C4-2B (cell line): ENCODE measurements around the gene VSIG8.
A peak's percentile ranks its signal among the peaks of the same experiment; 100 is the strongest.
"Not testable (repeated sequence)": the region's sequence is repeated elsewhere in the genome, so short reads cannot be mapped to it uniquely, and the experiment has no call there.

Experiments
- H3K27ac ChIP-seq: fragments of 450-650 bp; 2 replicates; pipeline ENCODE4 v1.5.1; 2017
- ZFX ChIP-seq: fragments of 450-650 bp; IDR thresholded peaks from 2 replicates; pipeline ENCODE4 v1.6.1; 2017
- TF ChIP-seq, protein P1 (sequence below): fragments of 450-650 bp; conservative IDR thresholded peaks from 2 replicates; pipeline ENCODE4 v1.5.1; 2017; ENCODE audit warnings: mild to moderate bottlenecking

Gene VSIG8, protein sequence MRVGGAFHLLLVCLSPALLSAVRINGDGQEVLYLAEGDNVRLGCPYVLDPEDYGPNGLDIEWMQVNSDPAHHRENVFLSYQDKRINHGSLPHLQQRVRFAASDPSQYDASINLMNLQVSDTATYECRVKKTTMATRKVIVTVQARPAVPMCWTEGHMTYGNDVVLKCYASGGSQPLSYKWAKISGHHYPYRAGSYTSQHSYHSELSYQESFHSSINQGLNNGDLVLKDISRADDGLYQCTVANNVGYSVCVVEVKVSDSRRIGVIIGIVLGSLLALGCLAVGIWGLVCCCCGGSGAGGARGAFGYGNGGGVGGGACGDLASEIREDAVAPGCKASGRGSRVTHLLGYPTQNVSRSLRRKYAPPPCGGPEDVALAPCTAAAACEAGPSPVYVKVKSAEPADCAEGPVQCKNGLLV

DNA sequence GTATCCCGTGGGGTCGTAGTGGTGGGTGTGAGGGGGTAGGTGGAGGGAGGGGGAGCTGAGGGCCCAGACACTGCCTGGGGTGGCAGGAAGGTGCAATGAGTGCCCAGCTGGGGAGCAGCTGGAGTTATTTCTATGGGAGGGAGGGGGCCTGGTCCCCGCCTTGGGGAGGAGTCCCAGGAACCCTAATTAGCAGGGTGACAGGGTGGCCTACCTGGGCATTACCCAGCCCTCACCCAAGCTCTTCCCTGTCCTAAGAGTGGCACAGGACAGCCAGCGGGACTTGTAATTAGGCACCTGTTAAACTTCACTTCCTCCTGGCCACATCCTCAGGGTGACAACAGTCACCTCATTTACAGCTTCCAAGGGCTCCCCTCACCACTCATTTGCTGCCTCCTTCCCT, at the start of gene VSIG8:
Gene VSIG8, minus strand, starts transcription at position 101 of the 400 bp plus-strand sequence. CDS start 136 bp downstream, outside the sequence.
- no peak for TF ChIP-seq ZFX
- TF ChIP-seq, protein P1, sequence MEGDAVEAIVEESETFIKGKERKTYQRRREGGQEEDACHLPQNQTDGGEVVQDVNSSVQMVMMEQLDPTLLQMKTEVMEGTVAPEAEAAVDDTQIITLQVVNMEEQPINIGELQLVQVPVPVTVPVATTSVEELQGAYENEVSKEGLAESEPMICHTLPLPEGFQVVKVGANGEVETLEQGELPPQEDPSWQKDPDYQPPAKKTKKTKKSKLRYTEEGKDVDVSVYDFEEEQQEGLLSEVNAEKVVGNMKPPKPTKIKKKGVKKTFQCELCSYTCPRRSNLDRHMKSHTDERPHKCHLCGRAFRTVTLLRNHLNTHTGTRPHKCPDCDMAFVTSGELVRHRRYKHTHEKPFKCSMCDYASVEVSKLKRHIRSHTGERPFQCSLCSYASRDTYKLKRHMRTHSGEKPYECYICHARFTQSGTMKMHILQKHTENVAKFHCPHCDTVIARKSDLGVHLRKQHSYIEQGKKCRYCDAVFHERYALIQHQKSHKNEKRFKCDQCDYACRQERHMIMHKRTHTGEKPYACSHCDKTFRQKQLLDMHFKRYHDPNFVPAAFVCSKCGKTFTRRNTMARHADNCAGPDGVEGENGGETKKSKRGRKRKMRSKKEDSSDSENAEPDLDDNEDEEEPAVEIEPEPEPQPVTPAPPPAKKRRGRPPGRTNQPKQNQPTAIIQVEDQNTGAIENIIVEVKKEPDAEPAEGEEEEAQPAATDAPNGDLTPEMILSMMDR, result no peak
- H3K27ac ChIP-seq, result no peak within 1 kb of the TSS

DNA sequence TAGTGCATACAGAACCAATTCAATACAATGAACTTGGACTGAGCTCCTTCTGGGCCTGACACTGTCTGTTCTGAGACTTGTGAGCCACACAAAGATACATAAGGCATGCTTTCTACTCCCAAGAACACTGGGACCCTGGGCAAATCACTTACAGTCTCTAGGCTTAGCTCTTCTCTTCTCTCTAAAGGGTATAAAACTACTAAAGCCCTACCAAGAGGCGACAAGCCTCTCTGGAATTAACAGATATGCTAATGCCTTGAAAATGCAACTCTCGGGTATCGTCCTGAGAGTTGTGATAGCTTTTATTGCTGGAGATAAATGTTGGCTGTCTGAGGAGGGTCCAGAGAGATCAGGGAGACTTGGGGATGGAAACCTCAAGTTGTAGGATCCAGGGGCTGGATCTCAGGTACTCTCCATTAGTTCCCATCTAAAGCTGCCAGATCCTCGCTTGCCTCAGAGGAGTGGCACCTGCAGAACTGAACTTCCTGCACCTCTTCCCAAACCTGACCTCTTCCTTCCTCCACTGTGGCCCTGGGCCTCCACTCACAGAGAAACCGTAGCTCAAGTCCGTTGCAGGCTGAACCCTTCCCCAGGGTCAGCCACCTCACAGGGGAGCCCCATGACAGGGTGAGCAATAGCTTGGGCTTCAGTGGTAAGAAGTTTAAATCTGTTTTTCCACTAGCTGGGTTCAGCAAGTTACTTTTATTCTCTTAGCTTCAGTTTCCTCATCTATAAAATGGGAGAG, 49.0 kb upstream of the VSIG8 start:
- H3K27ac ChIP-seq, result no peak overlapping the region
- TF ChIP-seq, protein P1, result no peak
- no peak for TF ChIP-seq ZFX

DNA sequence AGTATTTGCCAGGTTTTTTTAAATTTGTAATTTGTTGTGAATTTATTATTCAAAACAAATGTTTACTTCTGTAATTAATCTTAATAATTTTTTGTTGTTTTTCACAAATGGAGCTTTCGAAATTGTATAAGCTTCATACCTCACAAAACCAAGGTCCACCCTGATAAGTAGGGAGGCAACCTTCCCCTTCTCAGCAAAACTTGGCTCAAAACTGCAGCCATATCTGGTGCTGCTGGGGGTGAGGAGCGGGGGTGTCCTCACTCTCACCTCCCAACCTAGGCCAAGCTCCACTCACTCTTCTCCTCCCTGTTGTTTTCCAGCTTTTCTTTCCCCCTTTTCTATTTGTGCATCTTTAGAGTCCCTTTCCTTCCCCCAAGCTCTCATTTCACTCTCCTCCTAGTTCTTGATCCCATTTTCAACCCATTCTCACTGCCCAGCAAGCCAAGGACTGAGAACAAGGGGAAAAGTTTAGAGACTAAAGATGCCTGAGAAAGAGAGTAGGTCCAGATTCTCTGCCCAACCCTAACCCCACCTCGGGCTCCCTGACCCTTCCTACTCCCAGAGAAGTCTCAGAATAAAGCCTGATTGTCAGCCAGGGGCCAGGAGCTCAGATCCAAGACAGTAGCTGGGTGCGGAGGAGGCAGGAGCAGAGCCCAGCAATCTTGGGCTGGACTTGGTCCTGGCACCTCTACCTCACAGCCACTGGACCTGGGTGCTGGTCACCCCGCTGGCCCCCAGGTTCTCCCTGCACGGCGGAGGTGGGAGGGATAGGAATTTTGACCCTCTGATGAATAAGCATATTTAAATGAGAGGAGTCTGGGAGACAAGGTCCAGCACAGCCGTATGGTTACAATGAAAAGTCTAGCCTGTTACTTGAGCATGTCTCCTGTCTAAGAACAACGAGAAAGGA, 45.8 kb upstream of the VSIG8 start:
- TF ChIP-seq ZFX, result no peak
- TF ChIP-seq, protein P1, result no peak

DNA sequence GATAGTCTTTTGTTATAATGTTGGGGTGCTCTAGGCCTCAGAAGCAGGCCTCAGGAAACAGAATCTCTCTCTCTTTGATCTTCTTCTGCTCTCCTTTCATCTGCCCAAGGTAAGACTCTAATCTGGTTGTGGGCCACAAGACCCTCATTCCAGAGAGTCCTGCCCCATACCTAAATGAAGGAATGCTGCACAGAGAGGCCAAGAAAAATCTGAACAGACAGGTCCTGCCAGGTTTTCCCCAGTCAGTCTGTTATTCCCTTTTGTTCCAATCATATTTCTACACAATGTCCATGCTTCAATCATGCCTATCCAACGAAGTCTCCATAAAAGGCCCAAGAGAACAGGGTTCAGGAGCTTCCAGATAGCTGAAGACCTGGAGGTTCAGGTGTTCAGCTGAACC, 44.5 kb upstream of the VSIG8 start:
- H3K27ac ChIP-seq, result no peak overlapping the region
- TF ChIP-seq, protein P1, result no peak
- no peak for TF ChIP-seq ZFX

More for the DNA sequence above, 45.8 kb upstream of the VSIG8 start:
- H3K27ac ChIP-seq, result no peak overlapping the region

DNA sequence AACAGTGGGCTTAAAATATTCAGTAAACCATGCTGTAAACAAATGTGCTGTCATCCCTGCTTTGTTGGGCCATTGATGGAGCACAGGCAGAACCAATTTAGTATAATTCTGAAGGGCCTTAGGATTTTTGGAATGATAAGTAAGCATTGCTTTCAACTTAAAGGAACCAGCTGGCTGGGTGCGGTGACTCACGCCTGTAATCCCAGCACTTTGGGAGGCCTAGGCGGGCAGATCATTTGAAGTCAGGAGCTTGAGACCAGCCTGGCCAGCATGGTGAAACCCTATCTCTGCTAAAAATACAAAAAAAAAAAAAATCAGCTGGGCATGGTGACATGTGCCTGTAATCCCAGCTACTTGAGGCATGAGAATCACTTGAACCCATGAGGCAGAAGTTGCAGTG, 41.6 kb upstream of the VSIG8 start:
- H3K27ac ChIP-seq, result not testable (repeated sequence)

DNA sequence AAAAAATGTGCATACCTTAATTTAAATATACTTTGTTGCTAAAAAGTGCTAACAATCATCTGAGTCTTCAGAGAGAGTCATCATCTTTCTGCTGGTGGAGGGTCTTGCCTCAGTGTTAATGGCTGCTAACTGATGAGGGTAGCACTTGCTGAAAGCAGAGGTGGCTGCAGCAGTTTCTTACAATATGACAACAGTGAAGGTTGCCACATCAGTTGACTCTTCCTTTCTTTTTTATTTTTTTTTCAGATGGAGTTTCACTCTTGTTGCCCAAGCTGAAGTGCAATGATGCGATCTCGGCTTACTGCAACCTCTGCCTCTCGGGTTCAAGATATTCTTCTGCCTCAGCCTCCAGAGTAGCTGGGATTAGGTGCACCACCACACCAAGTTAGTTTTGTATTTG, 40.1 kb upstream of the VSIG8 start:
- TF ChIP-seq, protein P1, result no peak
- TF ChIP-seq ZFX, result no peak
- H3K27ac ChIP-seq, result no peak overlapping the region

DNA sequence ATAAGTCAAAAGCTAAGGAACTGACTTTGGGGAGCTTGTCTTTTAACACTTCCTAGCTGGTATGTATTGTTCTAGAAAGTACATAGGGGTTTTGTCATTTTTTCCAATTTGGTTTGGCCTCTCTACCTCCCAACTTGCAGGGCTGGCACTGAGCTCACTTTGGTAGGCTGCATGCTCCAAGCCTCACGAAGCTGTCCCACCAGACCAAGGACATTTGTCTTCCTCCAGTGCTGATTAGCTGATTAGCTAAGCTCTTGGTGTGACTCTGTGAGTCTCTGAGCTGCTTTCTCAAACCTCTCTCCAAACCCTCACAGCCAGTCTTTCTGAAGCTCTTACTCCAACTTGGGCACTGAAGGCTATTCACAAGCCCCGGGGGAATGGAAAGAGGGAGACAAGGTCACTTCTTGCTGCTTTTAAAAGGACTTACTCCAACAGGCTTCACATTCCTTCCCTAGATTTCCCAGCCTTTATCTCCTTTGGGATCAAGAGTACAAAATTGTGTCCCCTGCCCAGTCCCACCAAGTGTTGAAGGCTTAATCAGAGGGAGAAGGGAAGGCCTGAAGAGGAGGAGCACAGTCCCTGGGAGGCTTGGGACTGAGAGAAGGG, 38.4 kb upstream of the VSIG8 start:
- TF ChIP-seq, protein P1, result no peak
- TF ChIP-seq ZFX, result no peak
- peak overlapping the region; percentile 76 for H3K27ac ChIP-seq
